Stomach (tissue), 4 donors: ENCODE measurements around the gene ZNF324.

Experiments used
- EP300 ChIP-seq: sonication (generic); formaldehyde crosslinking; IDR thresholded peaks from one replicate; pipeline ENCODE4 v1.6.1; 2017; ENCODE audit warnings: antibody characterized with exemption
- POLR2AphosphoS5 ChIP-seq, 3 donors: sonication (generic); formaldehyde crosslinking; IDR thresholded peaks; one replicate each; pipeline ENCODE4 v1.6.1; 2016; ENCODE audit warnings: antibody characterized with exemption in 3 of 3

DNA sequence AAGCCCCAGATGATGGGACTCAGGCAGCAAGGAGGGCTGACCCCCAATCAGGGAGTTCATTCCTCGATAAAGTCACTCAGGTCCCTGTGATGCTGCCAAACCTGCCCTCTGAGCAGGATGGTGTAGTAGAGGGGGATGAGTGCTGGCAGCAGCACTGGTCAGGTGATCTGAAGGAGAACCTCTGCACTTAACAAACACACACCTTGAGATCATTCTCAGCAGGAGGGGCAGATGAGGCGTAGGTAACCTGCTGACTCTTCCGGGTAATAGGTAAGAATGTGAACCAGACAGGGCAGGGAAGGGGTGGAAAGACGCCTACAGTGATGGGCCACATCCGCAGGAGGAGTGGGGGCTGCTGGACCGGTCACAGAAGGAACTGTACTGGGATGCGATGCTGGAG is 12.4 kb downstream of the ZNF324 start:
- TF ChIP-seq EP300 (no peak), POLR2AphosphoS5 (IDR thresholded peaks at IDR 0.05) (no peak)
